HG03039 (cell line): ENCODE results near the gene SV2A.
A peak's percentile ranks its signal among the peaks of the same experiment; 100 is the strongest.

Experiments
- ATAC-seq: cut with Tn5 transposase; IDR thresholded peaks from one replicate; pipeline ENCODE4 v1.9.1; 2021; ENCODE audit warnings: mild to moderate bottlenecking, moderate library complexity; ENCODE audit not compliant: unreplicated experiment

Gene SV2A

GRCh38 chr1:149931212-149931790 lies 13.7 kb upstream of the SV2A start:
- no peak for ATAC-seq

- no peak for ATAC-seq
Measured at GRCh38 chr1:149929856-149930255, 12.2 kb upstream of the SV2A start.

DNA sequence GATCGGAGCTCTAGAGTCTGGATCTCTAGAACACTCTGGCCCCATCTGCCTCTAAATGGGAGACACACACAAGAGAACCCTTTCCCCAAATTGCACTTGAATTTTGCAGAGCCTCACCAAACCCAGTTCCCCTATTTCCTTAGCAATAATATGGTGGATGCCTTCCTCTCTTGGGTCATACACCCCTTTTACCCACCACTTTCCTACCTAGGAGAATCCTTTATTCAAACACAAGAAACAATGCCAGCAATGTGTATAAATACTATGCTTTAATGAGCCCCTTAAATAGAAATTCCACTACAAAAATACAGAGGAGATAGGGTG lies 10.7 kb upstream of the SV2A start:
- no peak for ATAC-seq

DNA sequence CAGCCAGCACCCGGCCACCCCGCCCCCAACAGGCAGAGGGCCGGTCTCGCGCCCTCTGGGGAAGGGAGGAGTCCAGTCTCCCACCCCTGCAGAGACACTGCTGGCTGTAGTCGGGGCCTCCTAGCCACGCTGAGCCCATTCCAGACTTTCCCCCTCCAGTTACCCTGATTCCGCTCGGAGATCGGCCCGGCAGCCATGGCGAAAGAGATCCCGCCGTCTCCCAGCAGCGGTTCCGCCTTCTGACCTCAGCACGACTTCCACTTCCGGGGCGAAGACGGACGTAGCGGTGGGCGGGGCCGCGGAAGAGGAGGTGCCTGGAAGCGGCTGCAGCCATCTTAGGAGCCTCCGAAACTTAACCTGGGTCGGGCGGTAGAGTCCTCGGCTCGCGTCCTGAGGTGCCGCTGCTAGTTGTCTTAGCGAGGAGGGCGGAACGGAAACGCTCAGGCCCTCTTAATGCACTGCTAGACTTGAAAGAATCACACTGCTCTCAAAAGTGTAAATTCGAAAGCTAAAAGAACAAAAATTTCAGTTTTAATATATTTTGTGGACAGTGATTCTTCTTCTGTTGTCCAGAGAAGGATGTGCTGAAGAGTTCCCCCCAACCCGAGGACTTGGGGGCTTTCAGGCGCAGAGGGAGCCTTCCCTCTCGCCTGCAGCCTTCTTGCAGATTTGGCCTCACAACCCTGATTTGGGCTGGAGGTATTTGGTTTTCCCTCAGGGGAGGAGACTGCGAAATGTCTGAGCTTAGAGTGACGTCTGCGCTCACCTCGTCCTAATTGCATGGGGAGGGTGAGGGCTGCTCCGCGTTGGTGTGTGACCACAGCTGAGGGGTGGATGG lies 10.1 kb upstream of the SV2A start, which contains the start of gene SF3B4:
Gene SF3B4 (minus strand): TSS at position 241 of the 838 bp plus-strand sequence. CDS start 44 bp downstream, at position 197.
- peak; percentile 80 for ATAC-seq

GRCh38 chr1:149927056-149927562 lies 9.5 kb upstream of the SV2A start:
- ATAC-seq, result no peak

GRCh38 chr1:149926296-149926695 lies 8.7 kb upstream of the SV2A start:
- ATAC-seq, result no peak

GRCh38 chr1:149925751-149926150 lies 8.1 kb upstream of the SV2A start:
- no peak for ATAC-seq

GRCh38 chr1:149925345-149925744 lies 7.7 kb upstream of the SV2A start:
- ATAC-seq, result no peak

GRCh38 chr1:149923626-149924025 lies 6.0 kb upstream of the SV2A start:
- no peak for ATAC-seq

DNA sequence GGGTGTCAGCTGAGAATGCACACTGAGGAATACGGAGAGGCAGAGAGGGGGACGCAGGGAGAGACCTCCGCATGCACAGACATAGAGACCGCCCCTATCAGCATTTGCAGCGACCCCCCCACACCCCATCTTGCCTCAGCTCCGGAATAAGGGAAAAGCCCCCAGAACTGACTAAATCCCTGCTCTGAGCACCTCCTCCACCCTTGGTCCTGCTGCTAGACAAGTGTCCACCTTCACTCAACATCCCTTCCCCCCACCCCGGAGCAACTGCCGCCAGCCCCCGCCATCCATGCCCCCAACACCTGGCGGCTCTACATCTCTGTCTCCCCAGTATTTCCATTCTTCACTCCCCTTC lies 769 bp downstream of the SV2A start:
- ATAC-seq, result no peak

DNA sequence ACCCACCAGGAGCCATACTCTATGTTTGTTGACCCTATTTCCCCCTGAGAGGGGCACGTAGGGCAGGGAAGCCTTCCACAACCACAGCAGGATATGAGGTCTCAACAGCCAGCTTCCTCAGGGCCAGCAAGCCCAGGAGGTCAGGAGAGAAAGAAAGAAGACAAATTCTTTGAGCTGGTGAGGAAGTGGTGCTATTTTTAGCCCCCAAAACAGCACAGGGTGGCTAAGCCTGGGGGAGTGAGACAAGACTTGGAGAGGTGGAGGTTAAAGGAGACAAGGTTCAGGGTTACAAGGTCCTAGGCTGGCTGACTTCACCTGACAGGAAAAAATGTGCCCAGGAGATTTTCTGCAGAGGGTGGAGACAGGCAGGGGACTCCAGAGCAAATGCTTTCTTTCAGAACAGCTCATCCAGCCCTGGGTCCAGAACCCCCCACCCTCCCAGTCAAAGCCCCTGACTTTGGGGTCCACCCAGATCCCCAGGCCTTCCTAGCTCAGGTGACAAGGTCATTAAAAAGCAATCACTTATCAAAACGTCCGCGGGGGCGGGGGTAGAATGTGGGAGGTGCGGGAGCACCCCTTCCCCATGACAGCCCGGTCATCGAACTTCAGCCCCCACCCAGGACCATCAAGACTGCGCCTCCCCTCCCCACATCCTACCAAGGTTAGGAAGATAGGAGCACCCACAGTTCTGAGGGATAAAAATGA lies 1.3 kb downstream of the SV2A start:
- no peak for ATAC-seq

DNA sequence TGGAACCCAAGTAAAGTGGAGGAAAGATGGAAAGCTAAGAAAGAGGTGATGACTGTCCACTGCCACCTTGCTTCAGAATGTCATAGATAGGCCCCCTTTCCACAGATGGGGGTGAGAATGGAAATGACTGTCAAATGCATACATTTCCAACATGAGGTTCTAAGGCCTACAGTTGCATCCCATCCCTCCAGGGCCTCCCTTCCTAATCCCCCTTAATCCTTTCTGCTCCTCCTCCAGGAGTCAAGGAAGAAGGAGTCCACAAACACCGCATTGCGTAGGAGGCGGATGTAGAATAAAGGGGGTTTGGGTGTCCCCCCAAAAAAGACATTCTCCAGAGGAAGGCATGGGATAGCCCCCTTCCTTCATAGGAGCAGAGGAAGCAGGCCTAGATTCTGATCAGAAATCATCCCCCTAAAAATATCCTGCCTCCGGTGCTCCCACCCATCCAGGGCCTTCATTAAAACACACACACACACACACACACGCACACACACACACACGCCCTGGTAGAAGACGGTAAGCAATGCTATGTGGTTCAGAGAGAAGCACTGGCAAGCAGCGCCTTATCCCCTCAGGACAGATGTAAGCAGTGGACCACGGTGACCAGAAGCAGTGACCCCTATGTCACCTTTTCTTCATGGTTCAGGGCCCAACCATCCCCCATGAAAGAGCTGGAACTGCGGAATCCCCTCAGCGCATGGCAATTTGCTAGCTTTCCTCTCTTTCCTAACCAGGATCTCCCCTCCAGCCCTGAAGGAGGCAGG lies 2.0 kb downstream of the SV2A start:
- ATAC-seq, result no peak

- no peak for ATAC-seq
Measured at GRCh38 chr1:149914545-149914944, 3.1 kb downstream of the SV2A start.

- ATAC-seq, result no peak
Measured at GRCh38 chr1:149906570-149907075, 11.0 kb downstream of the SV2A start.

- no peak for ATAC-seq
Measured at GRCh38 chr1:149903836-149904491, 13.7 kb downstream of the SV2A start.

GRCh38 chr1:149899460-149900284 lies 18.0 kb downstream of the SV2A start, which contains the start of gene BOLA1:
TSS of gene BOLA1 (plus strand) at chr1:149899568. CDS start at chr1:149900060, 492 bp downstream.
- ATAC-seq, result peak; percentile 83

DNA sequence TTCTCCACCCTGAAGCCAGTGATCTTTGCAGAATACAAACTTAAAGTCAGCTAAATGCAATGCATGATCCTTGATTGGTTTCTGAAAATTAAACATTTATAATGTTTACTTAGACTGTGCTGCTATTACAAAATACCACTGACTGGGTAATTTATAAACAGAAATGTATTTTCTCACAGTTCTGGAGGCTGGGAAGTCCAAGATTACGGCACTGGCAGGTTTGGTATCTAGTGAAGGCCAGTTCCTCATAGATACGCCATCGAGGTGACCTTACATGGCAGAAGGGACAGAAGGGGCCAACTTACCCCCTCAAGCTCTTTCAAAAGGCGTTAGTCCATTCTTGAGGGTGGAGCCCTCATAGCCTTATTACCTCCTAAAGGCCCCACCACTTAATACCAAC lies 21.1 kb downstream of the SV2A start:
- no peak for ATAC-seq

DNA sequence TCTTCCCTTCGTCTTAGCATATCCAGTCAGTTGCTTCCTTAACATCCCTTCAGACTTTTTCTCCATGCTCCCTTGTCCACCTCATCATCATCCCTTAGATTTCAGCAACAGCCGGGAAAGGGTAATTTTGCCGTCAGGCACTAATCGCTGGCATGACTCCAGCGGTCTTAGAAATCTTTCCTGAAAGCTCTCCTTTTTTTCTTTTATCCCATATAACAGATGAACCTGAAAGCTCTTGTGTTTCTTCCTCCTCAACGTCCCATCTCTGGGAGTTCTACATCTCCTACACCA lies 28.7 kb downstream of the SV2A start:
- no peak for ATAC-seq

DNA sequence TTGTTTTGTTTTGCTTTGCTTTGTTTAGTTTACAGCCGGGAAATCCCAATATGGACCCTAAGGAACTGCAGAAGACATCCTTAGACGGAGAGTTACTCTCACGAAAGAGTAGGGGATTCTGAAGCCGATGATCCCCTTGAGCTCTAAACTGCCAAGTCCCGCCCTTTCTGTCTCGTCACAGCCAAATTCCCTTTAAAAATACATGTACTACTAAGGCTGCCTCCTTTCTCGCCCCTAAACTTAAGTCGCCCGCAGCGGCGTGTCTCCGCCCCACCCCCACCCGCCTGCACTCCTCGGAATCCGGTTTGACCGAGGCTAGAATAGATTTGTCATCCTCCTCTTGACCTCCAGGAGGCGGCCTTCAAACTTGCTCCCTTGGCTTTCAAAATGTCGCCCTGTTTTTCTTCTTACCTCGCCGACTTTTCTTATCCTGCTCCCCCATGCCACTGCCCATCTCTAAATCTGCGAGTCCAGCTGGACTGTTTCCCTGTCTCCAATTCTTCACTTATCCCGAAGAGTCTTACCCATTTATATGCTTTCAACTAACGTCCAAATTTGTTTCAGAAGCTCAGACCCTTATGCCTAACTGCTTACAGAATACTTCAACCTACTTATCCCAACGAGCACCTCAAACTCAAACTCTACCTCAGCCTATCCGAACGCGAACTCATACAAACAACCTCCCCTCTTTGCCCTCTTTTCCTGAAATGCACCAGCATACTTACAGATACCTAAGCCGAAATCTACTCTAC lies 29.2 kb downstream of the SV2A start:
- peak; percentile 22 for ATAC-seq
